ENCODE results near the gene MXRA8.

Gene MXRA8

DNA sequence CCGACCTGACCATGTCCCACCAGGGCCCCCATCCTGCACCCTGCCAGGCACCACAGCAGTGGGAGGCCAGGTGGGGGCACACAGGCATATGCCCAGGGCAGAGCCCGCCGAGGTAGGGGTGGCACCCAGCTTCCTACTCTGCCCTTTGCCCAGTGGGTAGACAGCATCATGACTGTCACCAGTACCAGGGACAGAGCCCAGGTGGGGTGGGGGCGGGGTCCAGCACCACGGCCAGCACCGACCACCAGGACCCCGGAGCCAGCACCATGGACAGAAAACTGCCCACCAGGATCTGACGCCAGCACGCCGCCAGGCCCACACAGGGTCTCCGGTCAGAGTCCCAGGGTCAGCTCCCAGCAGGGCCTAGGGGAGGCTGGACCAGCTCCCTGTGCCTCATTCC, 23.5 kb downstream of the MXRA8 start:
- DNase-seq (ENCODE audit: low read depth): no peak

DNA sequence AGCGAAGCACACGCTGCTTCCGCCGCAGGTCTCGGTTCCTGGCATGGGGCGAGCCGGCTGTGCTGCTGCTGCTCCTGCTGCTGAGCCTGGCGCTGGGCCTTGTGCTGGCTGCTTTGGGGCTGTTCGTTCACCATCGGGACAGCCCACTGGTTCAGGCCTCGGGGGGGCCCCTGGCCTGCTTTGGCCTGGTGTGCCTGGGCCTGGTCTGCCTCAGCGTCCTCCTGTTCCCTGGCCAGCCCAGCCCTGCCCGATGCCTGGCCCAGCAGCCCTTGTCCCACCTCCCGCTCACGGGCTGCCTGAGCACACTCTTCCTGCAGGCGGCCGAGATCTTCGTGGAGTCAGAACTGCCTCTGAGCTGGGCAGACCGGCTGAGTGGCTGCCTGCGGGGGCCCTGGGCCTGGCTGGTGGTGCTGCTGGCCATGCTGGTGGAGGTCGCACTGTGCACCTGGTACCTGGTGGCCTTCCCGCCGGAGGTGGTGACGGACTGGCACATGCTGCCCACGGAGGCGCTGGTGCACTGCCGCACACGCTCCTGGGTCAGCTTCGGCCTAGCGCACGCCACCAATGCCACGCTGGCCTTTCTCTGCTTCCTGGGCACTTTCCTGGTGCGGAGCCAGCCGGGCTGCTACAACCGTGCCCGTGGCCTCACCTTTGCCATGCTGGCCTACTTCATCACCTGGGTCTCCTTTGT, 24.7 kb downstream of the MXRA8 start:
- DNase-seq (ENCODE audit: low read depth): no peak

DNA sequence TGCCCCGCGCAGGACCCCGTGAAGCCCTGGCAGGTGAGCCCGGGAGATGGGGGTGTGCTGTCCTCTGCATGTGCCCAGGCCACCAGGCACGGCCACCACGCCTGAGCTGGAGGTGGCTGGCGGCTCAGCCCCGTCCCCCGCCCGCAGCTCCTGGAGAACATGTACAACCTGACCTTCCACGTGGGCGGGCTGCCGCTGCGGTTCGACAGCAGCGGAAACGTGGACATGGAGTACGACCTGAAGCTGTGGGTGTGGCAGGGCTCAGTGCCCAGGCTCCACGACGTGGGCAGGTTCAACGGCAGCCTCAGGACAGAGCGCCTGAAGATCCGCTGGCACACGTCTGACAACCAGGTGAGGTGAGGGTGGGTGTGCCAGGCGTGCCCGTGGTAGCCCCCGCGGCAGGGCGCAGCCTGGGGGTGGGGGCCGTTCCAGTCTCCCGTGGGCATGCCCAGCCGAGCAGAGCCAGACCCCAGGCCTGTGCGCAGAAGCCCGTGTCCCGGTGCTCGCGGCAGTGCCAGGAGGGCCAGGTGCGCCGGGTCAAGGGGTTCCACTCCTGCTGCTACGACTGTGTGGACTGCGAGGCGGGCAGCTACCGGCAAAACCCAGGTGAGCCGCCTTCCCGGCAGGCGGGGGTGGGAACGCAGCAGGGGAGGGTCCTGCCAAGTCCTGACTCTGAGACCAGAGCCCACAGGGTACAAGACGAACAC, 25.4 kb downstream of the MXRA8 start:
- no peak for DNase-seq (ENCODE audit: low read depth)

DNA sequence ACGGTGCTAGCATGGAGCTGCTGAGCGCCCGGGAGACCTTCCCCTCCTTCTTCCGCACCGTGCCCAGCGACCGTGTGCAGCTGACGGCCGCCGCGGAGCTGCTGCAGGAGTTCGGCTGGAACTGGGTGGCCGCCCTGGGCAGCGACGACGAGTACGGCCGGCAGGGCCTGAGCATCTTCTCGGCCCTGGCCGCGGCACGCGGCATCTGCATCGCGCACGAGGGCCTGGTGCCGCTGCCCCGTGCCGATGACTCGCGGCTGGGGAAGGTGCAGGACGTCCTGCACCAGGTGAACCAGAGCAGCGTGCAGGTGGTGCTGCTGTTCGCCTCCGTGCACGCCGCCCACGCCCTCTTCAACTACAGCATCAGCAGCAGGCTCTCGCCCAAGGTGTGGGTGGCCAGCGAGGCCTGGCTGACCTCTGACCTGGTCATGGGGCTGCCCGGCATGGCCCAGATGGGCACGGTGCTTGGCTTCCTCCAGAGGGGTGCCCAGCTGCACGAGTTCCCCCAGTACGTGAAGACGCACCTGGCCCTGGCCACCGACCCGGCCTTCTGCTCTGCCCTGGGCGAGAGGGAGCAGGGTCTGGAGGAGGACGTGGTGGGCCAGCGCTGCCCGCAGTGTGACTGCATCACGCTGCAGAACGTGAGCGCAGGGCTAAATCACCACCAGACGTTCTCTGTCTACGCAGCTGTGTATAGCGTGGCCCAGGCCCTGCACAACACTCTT, 26.2 kb downstream of the MXRA8 start:
- DNase-seq (ENCODE audit: low read depth): no peak

DNA sequence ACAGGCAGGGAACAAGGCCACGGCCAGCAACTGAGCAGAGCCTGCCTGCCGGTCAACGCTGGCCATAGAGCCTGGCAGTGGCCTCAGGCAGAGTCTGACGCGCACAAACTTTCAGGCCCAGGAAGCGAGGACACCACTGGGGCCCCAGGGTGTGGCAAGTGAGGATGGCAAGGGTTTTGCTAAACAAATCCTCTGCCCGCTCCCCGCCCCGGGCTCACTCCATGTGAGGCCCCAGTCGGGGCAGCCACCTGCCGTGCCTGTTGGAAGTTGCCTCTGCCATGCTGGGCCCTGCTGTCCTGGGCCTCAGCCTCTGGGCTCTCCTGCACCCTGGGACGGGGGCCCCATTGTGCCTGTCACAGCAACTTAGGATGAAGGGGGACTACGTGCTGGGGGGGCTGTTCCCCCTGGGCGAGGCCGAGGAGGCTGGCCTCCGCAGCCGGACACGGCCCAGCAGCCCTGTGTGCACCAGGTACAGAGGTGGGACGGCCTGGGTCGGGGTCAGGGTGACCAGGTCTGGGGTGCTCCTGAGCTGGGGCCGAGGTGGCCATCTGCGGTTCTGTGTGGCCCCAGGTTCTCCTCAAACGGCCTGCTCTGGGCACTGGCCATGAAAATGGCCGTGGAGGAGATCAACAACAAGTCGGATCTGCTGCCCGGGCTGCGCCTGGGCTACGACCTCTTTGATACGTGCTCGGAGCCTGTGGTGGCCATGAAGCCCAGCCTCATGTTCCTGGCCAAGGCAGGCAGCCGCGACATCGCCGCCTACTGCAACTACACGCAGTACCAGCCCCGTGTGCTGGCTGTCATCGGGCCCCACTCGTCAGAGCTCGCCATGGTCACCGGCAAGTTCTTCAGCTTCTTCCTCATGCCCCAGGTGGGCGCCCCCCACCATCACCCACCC, 27.0 kb downstream of the MXRA8 start, which contains the start of gene TAS1R3:
TAS1R3 (plus strand) TSS at position 213 of the 898 bp plus-strand sequence; CDS start at position 279, 66 bp downstream.
- no peak for DNase-seq (ENCODE audit: low read depth)

DNA sequence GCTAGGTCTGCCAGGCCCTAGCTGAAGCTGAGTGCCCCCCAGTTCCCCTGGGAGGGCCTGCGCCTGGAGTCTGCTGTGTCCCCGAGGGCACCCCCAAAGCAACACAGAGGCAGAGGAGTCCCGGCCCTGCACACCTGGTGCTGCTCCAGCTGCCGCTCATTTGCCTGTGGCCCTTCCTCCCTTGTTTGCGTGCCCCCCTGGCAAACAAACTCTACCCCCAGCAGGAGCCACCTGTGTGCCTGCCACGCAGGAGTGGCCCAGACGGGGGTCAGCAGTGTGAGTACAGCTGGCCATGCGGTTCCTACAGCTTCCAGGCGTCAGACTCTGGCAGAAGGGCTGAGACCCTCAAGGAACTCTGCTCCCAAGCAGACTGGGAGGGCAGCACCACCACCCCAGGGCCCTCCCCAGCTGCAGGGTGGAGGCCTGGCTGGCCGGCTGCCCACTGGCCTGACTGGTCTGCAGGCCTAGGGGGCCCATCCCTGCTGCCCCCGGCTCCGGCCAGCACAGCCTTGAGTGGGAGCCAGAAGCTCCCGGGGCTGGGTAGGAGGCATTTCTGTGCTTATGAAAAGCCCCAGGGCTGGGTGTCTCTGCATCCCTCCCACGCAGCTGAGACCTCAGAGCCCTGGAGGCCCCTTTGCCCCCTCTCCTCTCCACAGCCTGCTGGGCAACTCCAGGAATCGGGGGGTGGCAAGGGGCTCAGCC, 27.8 kb downstream of the MXRA8 start:
- DNase-seq (ENCODE audit: low read depth): no peak

DNA sequence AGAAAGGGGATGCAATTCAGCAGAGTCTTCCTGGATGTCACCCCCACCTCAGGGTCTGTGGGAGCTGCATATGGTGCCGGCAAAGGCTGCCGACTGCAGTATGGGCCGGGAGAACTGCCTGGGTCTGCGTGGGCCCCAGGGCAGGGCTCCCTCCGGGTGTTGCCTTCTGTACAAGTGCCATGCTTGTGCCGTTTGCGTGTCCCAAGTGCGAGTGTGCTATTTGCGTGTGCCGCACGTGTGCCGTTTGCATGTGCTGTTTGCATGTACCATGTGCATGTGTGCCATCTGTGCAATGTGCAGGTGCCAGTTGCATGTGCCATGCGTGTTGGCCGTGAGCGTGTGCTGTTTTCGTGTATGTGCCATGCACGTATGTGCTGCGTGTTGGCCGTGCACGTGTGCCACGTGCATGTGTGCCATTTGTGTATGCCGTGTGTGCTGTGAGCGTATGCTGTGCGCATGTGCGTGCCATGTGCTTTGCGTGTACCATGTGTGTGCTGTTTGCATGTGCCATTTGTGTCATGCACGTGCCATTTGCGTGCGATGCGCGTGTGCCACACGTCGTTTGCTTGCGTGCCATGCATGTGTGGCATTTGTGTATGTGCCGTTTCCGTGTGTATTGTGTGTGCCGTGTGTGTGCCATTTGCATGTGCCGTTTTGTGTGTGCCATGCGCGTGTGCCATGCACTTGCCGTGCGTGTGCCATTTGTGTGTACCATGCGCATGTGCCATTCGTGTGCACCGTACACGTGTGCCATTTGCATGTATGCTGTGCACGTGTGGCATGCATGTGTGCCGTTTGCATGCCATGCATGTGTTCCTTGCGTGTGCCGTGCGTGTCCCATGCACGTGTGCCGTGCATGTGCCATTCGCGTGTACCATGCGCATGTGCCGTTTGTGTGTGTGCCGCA, 28.8 kb downstream of the MXRA8 start:
- no peak for DNase-seq (ENCODE audit: low read depth)

DNA sequence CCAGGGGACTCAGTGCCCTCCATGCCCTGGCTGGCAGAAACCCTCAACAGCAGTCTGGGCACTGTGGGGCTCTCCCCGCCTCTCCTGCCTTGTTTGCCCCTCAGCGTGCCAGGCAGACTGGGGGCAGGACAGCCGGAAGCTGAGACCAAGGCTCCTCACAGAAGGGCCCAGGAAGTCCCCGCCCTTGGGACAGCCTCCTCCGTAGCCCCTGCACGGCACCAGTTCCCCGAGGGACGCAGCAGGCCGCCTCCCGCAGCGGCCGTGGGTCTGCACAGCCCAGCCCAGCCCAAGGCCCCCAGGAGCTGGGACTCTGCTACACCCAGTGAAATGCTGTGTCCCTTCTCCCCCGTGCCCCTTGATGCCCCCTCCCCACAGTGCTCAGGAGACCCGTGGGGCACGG, 30.1 kb downstream of the MXRA8 start:
- DNase-seq (ENCODE audit: low read depth): no peak

DNA sequence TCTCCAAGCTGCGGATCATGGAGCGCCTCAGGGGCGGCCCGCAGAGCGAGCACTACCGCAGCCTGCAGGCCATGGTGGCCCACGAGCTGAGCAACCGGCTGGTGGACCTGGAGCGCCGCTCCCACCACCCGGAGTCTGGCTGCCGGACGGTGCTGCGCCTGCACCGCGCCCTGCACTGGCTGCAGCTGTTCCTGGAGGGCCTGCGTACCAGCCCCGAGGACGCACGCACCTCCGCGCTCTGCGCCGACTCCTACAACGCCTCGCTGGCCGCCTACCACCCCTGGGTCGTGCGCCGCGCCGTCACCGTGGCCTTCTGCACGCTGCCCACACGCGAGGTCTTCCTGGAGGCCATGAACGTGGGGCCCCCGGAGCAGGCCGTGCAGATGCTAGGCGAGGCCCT, 31.1 kb downstream of the MXRA8 start:
- DNase-seq (ENCODE audit: low read depth): no peak

DNA sequence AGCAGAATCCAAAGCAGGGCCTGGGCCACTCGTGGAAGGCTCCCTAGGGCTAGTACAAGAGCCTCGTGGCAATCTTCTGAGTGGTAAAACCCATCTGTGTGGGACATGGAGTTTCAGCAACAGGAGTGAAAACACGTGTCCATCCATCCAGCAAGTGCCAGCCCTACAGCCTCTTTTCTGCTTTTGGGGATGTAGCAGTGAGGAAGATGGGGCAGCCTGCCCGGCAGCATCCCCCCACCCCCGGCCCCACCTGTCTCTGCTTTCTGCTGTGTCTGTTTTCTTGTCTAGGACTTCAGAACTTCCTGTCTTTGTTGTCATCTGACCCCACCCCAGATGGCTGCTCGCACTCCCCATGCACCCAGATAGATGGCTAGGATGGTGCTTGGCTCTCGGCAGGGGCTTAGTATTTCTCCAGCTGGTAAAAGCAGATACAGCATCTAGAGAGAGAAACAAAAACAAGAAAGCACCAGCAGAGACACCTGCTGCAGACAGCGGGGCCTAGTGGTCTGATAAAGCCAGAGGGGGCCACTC, 32.2 kb downstream of the MXRA8 start:
- DNase-seq (ENCODE audit: low read depth): no peak

DNA sequence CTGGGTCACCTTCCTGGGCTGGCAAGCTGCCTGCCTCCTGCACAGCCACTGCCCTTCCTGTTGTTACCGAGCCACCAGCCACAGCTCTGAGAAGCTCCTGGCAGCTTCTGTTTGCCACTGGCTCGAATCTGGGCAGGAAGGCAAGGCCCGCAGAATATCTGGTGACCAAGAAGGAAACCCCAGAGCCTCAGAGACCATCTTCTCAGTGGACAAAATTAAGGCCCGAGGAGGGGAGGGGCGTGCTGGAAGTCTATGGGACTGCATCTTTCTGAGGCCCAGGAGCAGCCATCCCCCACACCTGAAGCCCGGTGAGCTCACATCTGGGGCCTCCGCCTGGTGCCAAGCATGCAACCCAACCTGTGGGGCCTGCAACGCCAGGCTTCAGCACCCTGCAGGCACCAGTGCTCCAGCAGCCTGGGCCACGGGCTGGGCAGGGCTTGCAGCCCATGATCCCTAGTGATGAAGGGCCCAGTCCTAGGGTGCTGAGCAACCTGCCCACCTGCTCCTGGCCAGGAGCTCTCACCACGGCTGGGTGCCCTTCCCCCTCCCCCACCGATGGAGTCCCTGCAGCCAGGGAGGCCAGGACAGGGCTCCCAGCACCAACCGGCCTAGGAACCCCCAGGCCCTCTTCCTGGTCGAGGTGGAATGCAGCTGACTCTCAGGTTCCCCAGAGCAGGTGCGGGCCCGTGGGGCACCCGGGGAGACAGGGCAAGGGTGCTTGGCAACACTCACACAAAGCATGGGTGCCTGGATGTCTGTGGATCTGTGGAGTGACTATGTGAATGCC, 32.9 kb downstream of the MXRA8 start:
- no peak for DNase-seq (ENCODE audit: low read depth)

DNA sequence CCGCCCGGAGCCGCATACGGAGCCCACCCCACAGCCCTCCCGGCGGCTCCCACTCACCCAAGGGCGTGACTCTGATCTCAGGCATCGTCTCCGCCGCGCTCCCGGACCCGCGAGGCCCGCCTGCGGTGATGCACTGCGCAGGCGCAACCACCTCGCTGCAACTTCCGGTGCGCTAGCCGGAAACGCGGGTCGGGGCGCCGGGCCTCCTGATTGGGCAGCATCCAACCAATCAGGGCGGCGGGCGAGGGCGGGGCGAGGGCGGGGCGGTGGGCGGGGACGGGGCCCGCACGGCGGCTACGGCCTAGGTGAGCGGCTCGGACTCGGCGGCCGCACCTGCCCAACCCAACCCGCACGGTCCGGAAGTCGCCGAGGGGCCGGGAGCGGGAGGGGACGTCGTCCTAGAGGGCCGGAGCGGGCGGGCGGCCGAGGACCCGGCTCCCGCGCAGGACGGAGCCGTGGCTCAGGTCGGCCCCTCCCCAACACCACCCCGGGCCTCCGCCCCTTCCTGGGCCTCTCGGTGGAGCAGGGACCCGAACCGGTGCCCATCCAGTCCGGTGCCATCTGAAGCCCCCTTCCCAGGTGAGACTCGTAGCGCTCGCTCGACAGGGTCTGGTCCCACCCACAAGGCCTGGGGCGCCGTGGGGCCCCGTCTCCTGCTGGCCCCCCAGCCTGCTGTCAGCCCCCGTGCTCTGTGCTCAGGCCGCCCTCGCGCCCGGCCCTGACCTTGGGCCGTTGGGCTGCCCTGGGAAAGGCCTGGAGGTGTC, 33.6 kb downstream of the MXRA8 start, which contains the start of the genes CPTP and INTS11:
CPTP (plus strand) TSS at position 279 of the 764 bp plus-strand sequence. CDS start 2,109 bp downstream, outside the sequence.
INTS11 (minus strand) TSS at position 137 of the 764 bp plus-strand sequence; CDS start at position 85, 52 bp downstream.
- DNase-seq (ENCODE audit: low read depth): peak; percentile 95

DNA sequence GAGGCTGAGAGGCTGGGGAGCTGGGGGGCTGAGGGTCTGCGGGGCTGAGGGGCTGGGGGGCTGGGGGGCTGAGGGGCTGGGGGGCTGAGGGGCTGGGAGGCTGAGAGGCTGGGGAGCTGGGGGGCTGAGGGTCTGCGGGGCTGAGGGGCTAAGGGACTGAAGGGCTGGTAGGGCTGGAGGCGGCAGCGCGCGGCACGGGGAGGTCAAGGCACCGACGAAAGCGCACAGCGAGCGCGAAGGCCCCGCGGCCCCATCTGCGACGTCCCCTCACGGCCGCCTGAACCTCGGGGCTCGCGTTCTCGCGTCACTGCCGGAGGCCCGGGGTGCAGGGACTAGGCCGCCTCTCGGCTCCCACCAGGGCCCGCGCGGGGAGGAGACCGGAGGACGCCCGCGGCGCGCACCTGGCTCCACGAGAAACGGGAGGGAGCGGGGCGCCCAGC, 34.3 kb downstream of the MXRA8 start:
- no peak for DNase-seq (ENCODE audit: low read depth)

DNA sequence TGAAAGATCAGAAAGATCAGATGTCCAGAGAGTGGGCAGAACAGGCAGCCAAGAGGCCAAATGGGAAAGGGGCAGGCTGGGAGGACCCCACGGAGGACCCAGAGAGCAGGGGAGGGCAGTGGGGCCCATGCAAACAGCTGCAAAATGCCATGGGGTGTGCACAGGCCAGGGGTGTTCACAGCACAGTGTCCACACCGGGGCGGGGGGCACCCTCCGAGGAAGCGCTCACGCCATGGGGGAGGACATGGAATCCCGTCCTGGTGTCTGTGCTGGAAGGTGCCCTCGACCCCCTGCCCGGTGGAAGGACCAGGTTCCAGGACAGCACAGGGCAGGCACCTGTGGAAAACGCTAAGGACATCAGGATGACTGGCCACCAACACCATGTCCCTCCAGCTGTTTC, 35.4 kb downstream of the MXRA8 start:
- no peak for DNase-seq (ENCODE audit: low read depth)

DNA sequence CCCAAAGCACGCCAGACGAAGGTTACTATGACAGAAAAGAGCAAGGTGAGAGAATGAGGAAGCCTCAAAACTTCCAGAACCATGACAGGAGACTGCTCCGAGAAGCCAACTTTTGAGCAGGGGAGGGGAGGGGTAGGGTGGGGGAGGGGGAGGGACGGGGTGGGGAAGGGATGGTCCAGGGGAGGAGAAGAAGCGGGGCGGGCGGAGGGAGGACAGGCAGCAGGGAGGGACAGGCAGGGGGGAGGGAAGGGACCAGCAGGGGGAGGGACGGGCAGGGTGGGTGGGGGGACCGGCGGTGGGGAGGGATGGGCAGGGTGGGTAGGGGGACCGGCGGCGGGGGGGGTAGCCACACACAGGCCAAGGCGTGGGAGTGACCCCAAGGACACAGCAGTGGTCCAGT, 35.9 kb downstream of the MXRA8 start:
- no peak for DNase-seq (ENCODE audit: low read depth)

DNA sequence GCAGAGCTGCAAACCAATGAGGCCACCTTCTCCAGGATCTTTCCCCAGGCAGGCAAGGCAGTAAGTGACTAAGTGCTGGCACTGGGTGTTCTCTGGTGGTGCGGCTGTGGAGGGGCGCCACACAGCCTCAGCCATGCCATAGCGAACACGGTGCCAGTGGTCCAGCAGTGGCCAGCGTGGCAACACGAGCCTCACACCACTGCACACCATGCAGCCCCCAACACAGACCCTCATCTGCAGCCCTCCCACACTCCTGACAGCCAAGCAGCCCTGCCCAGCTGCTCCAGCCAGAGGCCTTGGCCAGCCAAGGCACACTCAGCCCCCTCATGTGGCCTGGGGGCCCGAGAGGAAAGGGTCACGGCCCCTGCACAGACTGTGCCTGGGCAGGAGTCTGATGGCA, 36.9 kb downstream of the MXRA8 start:
- no peak for DNase-seq (ENCODE audit: low read depth)

DNA sequence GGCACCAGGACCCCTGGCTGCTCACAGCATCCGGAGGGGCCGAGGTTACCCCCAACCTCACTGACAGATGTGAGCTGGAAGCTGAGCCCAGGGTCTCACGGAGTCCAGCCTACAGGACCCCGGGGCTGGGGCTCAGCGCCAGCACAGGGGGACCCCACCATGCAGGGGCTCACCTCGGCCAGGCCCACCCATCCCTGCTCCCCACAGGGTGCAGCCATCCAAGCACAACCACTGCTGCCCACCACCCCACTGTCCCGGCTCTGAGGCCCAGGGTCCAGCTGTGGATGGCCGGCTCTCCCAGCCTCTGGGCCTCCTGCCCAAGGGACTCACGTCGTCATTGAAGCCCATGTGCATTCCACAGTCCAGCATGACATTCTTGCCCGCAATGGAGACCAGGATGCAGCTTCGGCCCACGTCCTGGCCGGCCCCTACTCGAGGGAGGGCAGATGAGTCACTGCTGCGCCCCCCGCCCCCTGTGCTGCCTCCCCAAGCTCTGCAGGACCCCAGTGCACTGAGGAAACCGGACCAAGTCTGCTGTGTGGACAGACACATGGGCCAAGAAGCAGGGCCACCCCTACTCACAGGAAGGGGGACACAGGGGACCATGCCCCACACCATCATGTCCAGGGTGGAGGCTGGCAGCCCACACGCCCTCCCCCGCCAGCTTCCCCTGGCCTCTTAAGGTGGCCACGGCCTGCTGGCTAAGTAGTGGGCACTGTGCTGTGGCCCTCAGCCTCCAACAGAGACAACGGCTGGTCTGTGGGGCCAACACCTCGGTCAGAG, 37.5 kb downstream of the MXRA8 start:
- no peak for DNase-seq (ENCODE audit: low read depth)

DNA sequence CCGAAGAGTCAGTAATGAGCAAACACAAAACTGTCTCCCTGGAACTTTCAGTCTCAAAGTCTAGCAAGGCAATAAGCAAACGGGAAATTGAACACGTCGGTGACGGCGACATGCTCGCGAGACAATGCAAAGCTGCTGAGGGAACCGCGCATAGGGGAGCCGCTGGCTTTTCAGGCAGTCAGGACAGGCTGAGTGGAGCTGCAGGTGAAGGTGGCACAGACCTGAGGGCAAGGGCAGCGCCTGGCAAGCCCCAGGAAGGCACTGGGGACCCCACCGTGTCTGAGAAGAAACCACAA, 38.8 kb downstream of the MXRA8 start:
- DNase-seq (ENCODE audit: low read depth): no peak
